ENCODE data around the gene RBPJ.

DNA sequence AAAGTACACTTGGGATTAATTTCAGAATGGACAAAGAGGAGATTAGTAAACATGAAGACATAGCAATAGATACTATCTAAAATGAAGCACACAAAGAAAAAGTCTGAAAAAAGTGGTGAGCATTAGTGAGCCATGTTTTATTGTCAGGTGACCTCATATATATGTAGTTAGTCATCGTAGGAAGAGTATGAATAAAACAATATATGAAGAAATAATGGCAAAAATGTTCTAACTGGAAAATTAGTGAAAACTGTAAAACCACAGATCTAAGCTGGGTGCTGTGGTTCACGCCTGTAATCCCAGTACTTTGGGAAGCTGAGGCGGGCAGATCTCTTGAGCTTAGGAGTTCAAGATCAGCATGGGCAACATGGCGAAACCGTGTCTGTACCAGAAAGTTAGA is 67.9 kb downstream of the RBPJ start:
- TF ChIP-seq, protein P1, sequence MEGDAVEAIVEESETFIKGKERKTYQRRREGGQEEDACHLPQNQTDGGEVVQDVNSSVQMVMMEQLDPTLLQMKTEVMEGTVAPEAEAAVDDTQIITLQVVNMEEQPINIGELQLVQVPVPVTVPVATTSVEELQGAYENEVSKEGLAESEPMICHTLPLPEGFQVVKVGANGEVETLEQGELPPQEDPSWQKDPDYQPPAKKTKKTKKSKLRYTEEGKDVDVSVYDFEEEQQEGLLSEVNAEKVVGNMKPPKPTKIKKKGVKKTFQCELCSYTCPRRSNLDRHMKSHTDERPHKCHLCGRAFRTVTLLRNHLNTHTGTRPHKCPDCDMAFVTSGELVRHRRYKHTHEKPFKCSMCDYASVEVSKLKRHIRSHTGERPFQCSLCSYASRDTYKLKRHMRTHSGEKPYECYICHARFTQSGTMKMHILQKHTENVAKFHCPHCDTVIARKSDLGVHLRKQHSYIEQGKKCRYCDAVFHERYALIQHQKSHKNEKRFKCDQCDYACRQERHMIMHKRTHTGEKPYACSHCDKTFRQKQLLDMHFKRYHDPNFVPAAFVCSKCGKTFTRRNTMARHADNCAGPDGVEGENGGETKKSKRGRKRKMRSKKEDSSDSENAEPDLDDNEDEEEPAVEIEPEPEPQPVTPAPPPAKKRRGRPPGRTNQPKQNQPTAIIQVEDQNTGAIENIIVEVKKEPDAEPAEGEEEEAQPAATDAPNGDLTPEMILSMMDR (conservative IDR thresholded peaks at IDR 0.05; ENCODE audit: low read length) = no peak
- TF ChIP-seq EZH2phosphoT487 (IDR thresholded peaks at IDR 0.05; ENCODE audit: borderline replicate concordance) = no peak

Data from Loucy (cell line).